Body of pancreas (tissue), 4 donors: ENCODE results near the gene CLDN4. TPM values are rescaled to one million over a fixed set of nuclear protein-coding genes. Genes with fewer than 3 reads are reported as not detected.
"Not testable (repeated sequence)": the region's sequence is repeated elsewhere in the genome, so short reads cannot be mapped to it uniquely, and the experiment has no call there.

Experiments used
- ATAC-seq: fragments of 150-250 bp; one replicate; pipeline ENCODE4 v1.9.1; 2016
- DNase-seq, 4 donors: peaks; one replicate each; pipeline ENCODE4 v3.0.0-alpha.2; 2019
- H3K27ac ChIP-seq, 4 donors: fragments of 200-600 bp; sonication (generic); 1 replicate in 3 of 4; 2 replicates in 1 of 4; pipeline versions ENCODE4 v1.5.1 to v1.6.1; 2016 to 2019; ENCODE audit warnings: mild to moderate bottlenecking in 1 of 4, mixed read lengths in 1 of 4, moderate library complexity in 1 of 4
- H3K27me3 ChIP-seq, 2 donors: fragments of 200-600 bp; sonication (generic); one replicate each; pipeline ENCODE4 v1.6.0; 2016; ENCODE audit warnings: mild to moderate bottlenecking in 1 of 2
- H3K36me3 ChIP-seq, 2 donors: fragments of 200-600 bp; sonication (generic); replicated peaks in 1 of 2; 2 replicates each; pipeline ENCODE4 v1.5.1; 2016; ENCODE audit warnings: low read depth in 2 of 2; ENCODE audit not compliant: insufficient read depth in 1 of 2
- H3K4me1 ChIP-seq: fragments of 200-600 bp; sonication (generic); one replicate; pipeline ENCODE4 v1.6.0; 2016
- H3K4me3 ChIP-seq, 2 donors: fragments of 200-600 bp; sonication (generic); 1 replicate in 1 of 2; 2 replicates in 1 of 2; pipeline ENCODE4 v1.5.1; 2016 to 2019
- H3K9me3 ChIP-seq, 3 donors: fragments of 200-600 bp; sonication (generic); 1 replicate in 2 of 3; 2 replicates in 1 of 3; pipeline ENCODE4 v1.5.1; 2016
- CTCF ChIP-seq, 7 experiments: fragments of 450-650 bp in 4 of 7; fragments of 200-600 bp in 3 of 7; sonication (generic) in 3 of 7; IDR thresholded peaks; one replicate each; pipeline ENCODE4 v1.5.1; 2016 to 2019; ENCODE audit warnings: antibody characterized with exemption in 7 of 7
- POLR2A ChIP-seq, 3 donors: fragments of 450-650 bp; IDR thresholded peaks; one replicate each; pipeline ENCODE4 v1.6.1; 2016; ENCODE audit warnings: antibody characterized with exemption in 3 of 3, mild to moderate bottlenecking in 2 of 3
- WGBS, 2 donors: methylation state at CpG; one replicate each; pipeline ENCODE4 v1.1.5; 2017; 5-methylcytosine and 5-hydroxymethylcytosine counted together
- intact Hi-C: fragments of 100-400 bp; cut with DNase I; formaldehyde crosslinking; loops from one replicate; pipeline ENCODE4 v1.15.1; 2023
- total RNA-seq, 2 donors: library from RNA; depleted of rRNA; stranded (reverse); fragments of >200 nt; gene quantifications; one replicate each; pipeline ENCODE4 v1.1.0, GENCODE V29; 2016

The CLDN4 gene
- total RNA-seq, 2 donors from 2014 or later: 65.6 to 76.8 TPM

GRCh38 chr7:73820013-73820412 is 10.8 kb upstream of the CLDN4 start:
- intact Hi-C loops: no loop called here
- peaks cover 11% of the 10 kb centered on the region for H3K4me1 ChIP-seq
- no peaks in the 10 kb centered on the region for H3K36me3 ChIP-seq
- no peak overlapping the region for H3K4me3 ChIP-seq
- DNase-seq (no peak), ATAC-seq (no peak)
- no peak overlapping the region for H3K27ac ChIP-seq
- no peaks in the 10 kb centered on the region for H3K27me3 ChIP-seq
- H3K9me3 ChIP-seq: no peaks in the 10 kb centered on the region
- no peak for TF ChIP-seq POLR2A (IDR thresholded peaks at IDR 0.05)
- TF ChIP-seq CTCF (IDR thresholded peaks at IDR 0.05): no peak
- WGBS, 2 donors: 85% methylated on average over 7 of the region's 7 CpGs

- ATAC-seq, H3K36me3 ChIP-seq, H3K27ac ChIP-seq, H3K27me3 ChIP-seq, H3K4me3 ChIP-seq, intact Hi-C loops, H3K9me3 ChIP-seq: not testable (repeated sequence)
- DNase-seq: peak in 1 of 4 donors; percentile 3
- WGBS, 2 donors: 96% methylated on average over 14 of the region's 14 CpGs
- peaks cover 28% of the 10 kb centered on the region for H3K4me1 ChIP-seq
Observed at GRCh38 chr7:73821597-73822285, 9.1 kb upstream of the CLDN4 start.

GRCh38 chr7:73822319-73823173 is 8.2 kb upstream of the CLDN4 start:
- DNase-seq: peak in 3 of 4 donors; percentile 49 to 64 (median 55)
- Histone ChIP-seq H3K36me3 (no peaks in the 10 kb centered on the region), H3K27ac (peak overlapping the region in 2 of 4 donors; percentile 23 to 41), H3K27me3 (no peaks in the 10 kb centered on the region), H3K9me3 (no peaks in the 10 kb centered on the region), H3K4me3 (no peak overlapping the region), H3K4me1 (peaks cover 36% of the 10 kb centered on the region)
- peak; percentile 25 for ATAC-seq
- TF ChIP-seq POLR2A (IDR thresholded peaks at IDR 0.05) (peak in 1 of 3 donors; percentile 32), CTCF (IDR thresholded peaks at IDR 0.05) (no peak)
- 69 to 71% methylated on average over 9 to 14 of the region's 15 CpGs for WGBS, 2 donors
- intact Hi-C loops: no loop called here

- peak overlapping the region in 1 of 4 donors; percentile 41 for H3K27ac ChIP-seq
- ATAC-seq (no peak), DNase-seq (no peak)
- H3K36me3 ChIP-seq: no peaks in the 10 kb centered on the region
- intact Hi-C loops: no loop called here
- no peak for TF ChIP-seq POLR2A (IDR thresholded peaks at IDR 0.05)
- no peak for TF ChIP-seq CTCF (IDR thresholded peaks at IDR 0.05)
- no peaks in the 10 kb centered on the region for H3K27me3 ChIP-seq
- H3K4me3 ChIP-seq: no peak overlapping the region
- WGBS, 2 donors: 63 to 70% methylated on average over 5 of the region's 5 CpGs
- H3K4me1 ChIP-seq: peaks cover 41% of the 10 kb centered on the region
- no peaks in the 10 kb centered on the region for H3K9me3 ChIP-seq
Observed at GRCh38 chr7:73823257-73823656, 7.5 kb upstream of the CLDN4 start.

GRCh38 chr7:73823873-73824592 is 6.8 kb upstream of the CLDN4 start:
- no peaks in the 10 kb centered on the region for H3K9me3 ChIP-seq
- no peak overlapping the region for H3K4me3 ChIP-seq
- DNase-seq (peak in 2 of 4 donors; percentile 2 to 5), ATAC-seq (no peak)
- no peaks in the 10 kb centered on the region for H3K27me3 ChIP-seq
- intact Hi-C loops: no loop called here
- H3K27ac ChIP-seq: no peak overlapping the region
- no peaks in the 10 kb centered on the region for H3K36me3 ChIP-seq
- H3K4me1 ChIP-seq: peaks cover 49% of the 10 kb centered on the region
- WGBS, 2 donors: 83 to 87% methylated on average over 11 of the region's 11 CpGs
- TF ChIP-seq POLR2A (IDR thresholded peaks at IDR 0.05) (no peak), CTCF (IDR thresholded peaks at IDR 0.05) (no peak)
